ENCODE data around the gene SLC35E2B.
"Not testable (repeated sequence)": the region's sequence is repeated elsewhere in the genome, so short reads cannot be mapped to it uniquely, and the experiment has no call there.

SLC35E2B gene

DNA sequence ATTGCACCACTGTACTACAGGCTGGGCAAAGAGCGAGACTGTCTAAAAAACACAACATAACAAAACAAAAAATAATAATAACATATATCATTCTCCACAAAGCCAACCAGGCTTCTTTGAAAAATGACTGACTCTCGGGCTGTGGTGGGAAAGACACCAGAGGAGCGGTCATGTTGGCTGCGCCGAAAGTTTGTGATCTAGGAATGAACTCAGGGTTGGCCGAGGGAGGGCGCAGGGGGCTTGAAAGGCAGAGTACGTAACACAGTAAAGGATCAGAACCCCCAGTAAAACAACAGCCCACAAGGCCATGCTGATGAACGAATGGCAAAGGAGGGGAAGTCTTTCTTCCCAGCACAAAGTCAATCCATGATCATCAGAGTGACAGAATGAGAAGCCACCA, 4.7 kb downstream of the SLC35E2B start:
- H3K4me3 Mint-ChIP-seq: no peak overlapping the region
- H3K27me3 Mint-ChIP-seq: no peaks in the 10 kb centered on the region
- H3K36me3 Mint-ChIP-seq: peaks cover 6% of the 10 kb centered on the region
- no peaks in the 10 kb centered on the region for H3K9me3 Mint-ChIP-seq
- H3K27ac Mint-ChIP-seq: peak overlapping the region; percentile 86
- H3K4me1 Mint-ChIP-seq: peaks cover 61% of the 10 kb centered on the region

- Mint-ChIP-seq H3K27me3 (no peaks in the 10 kb centered on the region), H3K4me1 (peaks cover 73% of the 10 kb centered on the region), H3K9me3 (no peaks in the 10 kb centered on the region), H3K36me3 (peaks cover 6% of the 10 kb centered on the region), H3K27ac (peak overlapping the region; percentile 68), H3K4me3 (peak overlapping the region; percentile 3)
Observed at GRCh38 chr1:1684031-1684681, 8.4 kb downstream of the SLC35E2B start.

DNA sequence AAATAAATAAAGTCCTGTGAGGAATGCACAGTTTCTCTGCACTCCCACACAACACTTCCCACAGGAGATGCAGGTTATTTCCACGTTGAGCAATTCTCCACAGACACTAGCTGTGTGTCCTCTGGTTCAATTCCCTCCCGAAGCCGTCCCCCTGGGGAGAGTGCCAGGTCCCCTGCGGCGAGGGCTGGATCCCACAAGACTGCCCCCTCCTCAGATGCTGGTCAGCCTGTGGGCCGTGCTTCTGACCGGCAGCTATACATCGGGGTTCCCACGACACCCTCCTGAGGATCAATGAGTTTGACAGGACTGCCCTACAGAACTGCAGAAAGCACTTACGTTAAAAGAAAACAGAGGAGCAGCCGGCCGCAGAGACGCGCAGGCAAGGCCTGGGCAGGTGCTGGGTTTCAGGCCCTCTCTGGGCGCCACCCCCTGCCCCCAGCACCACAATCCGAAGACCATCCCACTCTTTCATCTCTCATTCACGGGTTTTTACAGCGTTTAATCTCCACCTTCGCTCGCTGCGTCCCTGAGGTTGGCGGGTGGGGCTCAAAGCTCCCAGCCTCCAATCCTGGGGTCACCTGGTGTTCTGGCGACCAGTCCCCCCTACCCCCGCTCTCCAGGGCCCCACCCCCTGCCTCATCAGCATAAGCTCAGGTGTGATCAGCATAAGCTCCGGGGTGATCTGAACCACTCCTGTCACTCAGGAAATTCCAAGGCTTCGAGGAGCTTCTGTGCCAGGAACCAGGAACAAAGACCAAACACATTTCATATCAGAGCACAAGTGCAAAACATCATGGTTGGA, 9.3 kb downstream of the SLC35E2B start:
- Mint-ChIP-seq H3K9me3 (no peaks in the 10 kb centered on the region), H3K36me3 (peaks cover 5% of the 10 kb centered on the region), H3K27ac (peak overlapping the region; percentile 68), H3K4me3 (no peak overlapping the region), H3K27me3 (no peaks in the 10 kb centered on the region), H3K4me1 (peaks cover 76% of the 10 kb centered on the region)

DNA sequence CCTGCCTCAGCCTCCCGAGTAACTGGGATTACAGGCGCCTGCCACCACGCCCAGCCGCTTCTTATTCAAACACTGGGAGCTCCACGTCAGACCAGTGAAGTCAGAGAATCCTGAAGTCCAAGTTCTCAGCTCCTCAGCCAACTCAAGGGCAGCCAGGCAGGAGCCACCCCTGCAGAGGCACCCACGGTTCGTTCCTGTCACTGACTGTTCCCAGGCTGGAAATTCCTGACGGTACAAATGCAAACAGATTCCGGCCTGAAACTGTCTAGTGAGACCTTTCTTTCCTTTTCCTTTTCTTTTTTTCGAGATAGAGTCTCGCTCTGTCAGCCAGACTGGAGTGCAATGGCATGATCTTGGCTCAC, 11.7 kb downstream of the SLC35E2B start:
- H3K27ac Mint-ChIP-seq: no peak overlapping the region
- H3K27me3 Mint-ChIP-seq: no peaks in the 10 kb centered on the region
- no peak overlapping the region for H3K4me3 Mint-ChIP-seq
- H3K36me3 Mint-ChIP-seq: peaks cover 5% of the 10 kb centered on the region
- H3K9me3 Mint-ChIP-seq: no peaks in the 10 kb centered on the region
- H3K4me1 Mint-ChIP-seq: peaks cover 64% of the 10 kb centered on the region

GRCh38 chr1:1680031-1680911, 12.3 kb downstream of the SLC35E2B start:
- Mint-ChIP-seq H3K4me1 (peaks cover 60% of the 10 kb centered on the region), H3K4me3 (no peak overlapping the region), H3K27ac (no peak overlapping the region), H3K27me3 (no peaks in the 10 kb centered on the region), H3K9me3 (no peaks in the 10 kb centered on the region), H3K36me3 (peaks cover 3% of the 10 kb centered on the region)

- Mint-ChIP-seq H3K36me3 (peaks cover 3% of the 10 kb centered on the region), H3K4me3 (peak overlapping the region; percentile 95), H3K27me3 (no peaks in the 10 kb centered on the region), H3K9me3 (no peaks in the 10 kb centered on the region), H3K4me1 (peaks cover 56% of the 10 kb centered on the region), H3K27ac (peak overlapping the region; percentile 99)
Observed at GRCh38 chr1:1678581-1679380, 13.8 kb downstream of the SLC35E2B start.

DNA sequence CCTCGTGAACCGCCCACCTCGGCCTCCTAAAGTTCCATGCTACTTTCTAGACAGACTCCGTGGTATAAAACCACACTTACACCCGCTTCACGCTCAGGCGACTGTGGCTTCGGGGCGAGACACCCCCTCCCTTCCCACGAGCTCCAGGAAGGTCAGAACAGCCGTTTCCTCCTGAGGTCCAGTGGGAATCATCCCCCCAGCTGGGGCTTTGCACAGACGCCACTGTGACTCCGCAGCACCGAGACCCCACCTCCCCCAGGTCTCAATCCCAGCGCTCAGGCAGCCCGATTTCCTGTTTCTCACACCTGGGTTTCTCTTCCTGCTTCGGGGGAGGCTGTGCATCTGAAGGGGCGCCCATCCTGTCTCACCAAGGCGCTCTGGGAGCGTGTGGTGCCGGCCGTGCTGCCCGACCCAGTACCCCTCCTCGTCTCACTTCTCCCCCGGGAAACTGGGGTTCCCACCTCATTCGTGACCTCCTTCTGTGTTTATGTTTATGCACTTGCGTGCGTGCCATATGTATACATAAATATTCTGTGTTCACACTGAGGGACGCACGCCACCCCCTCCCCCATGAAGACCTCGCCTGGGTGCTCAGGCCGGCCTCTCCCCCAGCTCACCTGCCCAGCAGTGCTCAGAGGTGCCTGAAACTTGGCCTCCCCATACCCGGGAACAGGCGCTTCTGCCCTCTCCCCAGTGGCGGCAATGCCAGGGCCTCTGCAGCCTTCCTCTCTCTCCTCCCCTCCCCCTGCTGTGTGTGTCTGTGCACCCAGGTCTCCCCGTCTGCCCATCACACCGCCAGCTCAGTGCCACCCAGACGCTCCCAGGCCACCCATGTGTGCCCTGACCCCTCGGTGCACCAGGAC, 14.6 kb downstream of the SLC35E2B start:
- peak overlapping the region; percentile 95 for H3K4me3 Mint-ChIP-seq
- peaks cover 2% of the 10 kb centered on the region for H3K36me3 Mint-ChIP-seq
- no peaks in the 10 kb centered on the region for H3K9me3 Mint-ChIP-seq
- peaks cover 47% of the 10 kb centered on the region for H3K4me1 Mint-ChIP-seq
- H3K27ac Mint-ChIP-seq: peak overlapping the region; percentile 99
- H3K27me3 Mint-ChIP-seq: no peaks in the 10 kb centered on the region

DNA sequence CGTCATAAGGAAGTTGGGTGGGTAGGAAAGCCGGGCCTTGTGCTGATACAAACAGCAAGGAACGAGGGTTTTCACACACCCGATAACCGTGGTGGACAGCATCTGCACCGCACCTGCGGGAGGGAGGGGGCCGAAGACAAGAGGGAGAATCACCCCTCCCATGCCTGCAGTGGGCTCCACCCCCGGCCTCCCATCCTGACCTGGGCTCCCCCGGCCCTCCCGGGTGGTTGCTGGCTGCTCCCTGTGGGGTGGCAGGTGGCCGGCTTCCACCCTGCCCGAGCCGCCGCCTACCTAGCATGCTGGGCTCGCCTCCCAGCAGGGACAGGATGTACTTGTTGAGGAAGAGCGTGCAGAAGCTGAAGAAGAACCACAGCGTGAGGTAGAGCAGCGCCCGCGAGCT, 16.5 kb downstream of the SLC35E2B start:
- not testable (repeated sequence) for H3K36me3 Mint-ChIP-seq, H3K4me3 Mint-ChIP-seq, H3K27ac Mint-ChIP-seq, H3K9me3 Mint-ChIP-seq, H3K27me3 Mint-ChIP-seq
- peaks cover 37% of the 10 kb centered on the region for H3K4me1 Mint-ChIP-seq

- H3K27me3 Mint-ChIP-seq, H3K9me3 Mint-ChIP-seq, H3K4me3 Mint-ChIP-seq, H3K36me3 Mint-ChIP-seq, H3K27ac Mint-ChIP-seq: not testable (repeated sequence)
- H3K4me1 Mint-ChIP-seq: peaks cover 28% of the 10 kb centered on the region
Observed at GRCh38 chr1:1675218-1675617, 17.4 kb downstream of the SLC35E2B start.

DNA sequence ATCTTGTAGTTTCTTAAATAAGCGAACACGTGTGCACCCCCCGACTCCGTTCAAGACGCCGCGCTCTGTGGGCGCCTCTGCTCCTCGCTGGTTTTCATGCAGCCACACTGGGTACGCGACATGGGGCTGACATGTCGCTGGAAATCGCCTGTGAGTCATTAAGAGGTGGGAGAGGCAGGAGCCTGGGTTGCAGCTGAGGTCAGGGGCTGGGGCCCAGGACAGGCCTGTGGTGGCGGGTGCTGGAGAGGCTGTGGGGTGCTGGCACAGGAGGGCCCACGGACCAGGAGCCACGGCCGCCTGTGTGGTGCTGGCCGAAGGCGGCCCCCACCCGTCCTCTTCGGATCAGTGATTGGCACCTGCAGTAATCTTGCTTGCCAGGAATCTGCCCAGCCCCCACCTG, 17.8 kb downstream of the SLC35E2B start:
- not testable (repeated sequence) for H3K9me3 Mint-ChIP-seq, H3K4me3 Mint-ChIP-seq, H3K27me3 Mint-ChIP-seq, H3K36me3 Mint-ChIP-seq
- Mint-ChIP-seq H3K4me1 (peaks cover 28% of the 10 kb centered on the region), H3K27ac (peak overlapping the region; percentile 85)

GRCh38 chr1:1672181-1672965, 20.2 kb downstream of the SLC35E2B start:
- no peak overlapping the region for H3K27ac Mint-ChIP-seq
- peaks cover 6% of the 10 kb centered on the region for H3K36me3 Mint-ChIP-seq
- H3K4me3 Mint-ChIP-seq: no peak overlapping the region
- H3K9me3 Mint-ChIP-seq: no peaks in the 10 kb centered on the region
- H3K27me3 Mint-ChIP-seq: no peaks in the 10 kb centered on the region
- peaks cover 9% of the 10 kb centered on the region for H3K4me1 Mint-ChIP-seq

DNA sequence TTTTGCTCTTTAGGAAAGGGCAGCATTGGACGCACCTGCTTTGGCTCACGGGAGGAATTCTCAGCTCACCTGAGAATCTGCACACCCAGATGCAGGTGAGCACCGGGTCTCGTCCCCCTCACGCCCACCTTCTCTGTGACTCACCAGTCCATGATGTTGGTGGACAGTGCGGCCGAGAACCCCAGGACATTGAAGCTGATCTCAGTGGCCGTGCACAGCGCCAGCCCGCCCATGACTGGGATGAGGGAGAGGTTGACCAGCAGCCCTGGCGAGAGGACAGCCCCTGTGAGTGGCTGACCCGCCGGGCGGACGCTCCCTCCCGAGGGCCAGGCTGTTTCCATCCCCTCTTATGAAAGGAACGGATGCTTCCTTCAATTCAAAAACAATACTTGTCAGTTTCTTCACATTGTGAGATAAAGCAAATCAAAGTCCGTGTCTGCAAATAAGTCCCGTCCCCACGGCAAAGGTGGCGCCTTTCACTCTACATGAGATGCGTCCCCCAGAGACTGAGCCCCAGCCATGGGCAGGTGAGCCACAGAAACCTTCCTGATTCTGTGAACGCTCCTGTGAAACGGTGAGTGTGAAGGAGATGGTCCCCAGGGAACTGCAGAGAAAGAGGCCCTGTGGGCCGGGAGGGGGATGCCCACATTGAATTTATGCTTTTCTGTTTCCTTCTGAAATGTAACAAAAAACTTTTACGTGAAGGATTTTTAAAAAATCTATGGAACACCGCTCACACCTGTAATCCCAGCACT, 21.1 kb downstream of the SLC35E2B start:
- H3K4me3 Mint-ChIP-seq: no peak overlapping the region
- no peak overlapping the region for H3K27ac Mint-ChIP-seq
- H3K4me1 Mint-ChIP-seq: peaks cover 6% of the 10 kb centered on the region
- peaks cover 7% of the 10 kb centered on the region for H3K36me3 Mint-ChIP-seq
- no peaks in the 10 kb centered on the region for H3K27me3 Mint-ChIP-seq
- H3K9me3 Mint-ChIP-seq: no peaks in the 10 kb centered on the region

- Mint-ChIP-seq H3K36me3 (peaks cover 7% of the 10 kb centered on the region), H3K4me1 (peaks cover 6% of the 10 kb centered on the region), H3K27ac (no peak overlapping the region), H3K4me3 (no peak overlapping the region), H3K27me3 (no peaks in the 10 kb centered on the region), H3K9me3 (no peaks in the 10 kb centered on the region)
Observed at GRCh38 chr1:1670866-1671265, 21.7 kb downstream of the SLC35E2B start.

Measured in activated naive CD4-positive, alpha-beta T cell treated with anti-CD3 and anti-CD28 coated beads, Interleukin-2, amount 50 U/mL, for 24 hours (primary cell).